Posterior vena cava (tissue), 2 donors: Measurements from ENCODE around the gene PRRG4. TPM values are rescaled to one million over a fixed set of nuclear protein-coding genes. Genes with fewer than 3 reads are reported as not detected.
"Not testable (repeated sequence)": the region's sequence is repeated elsewhere in the genome, so short reads cannot be mapped to it uniquely, and the experiment has no call there.

Experiments
- DNase-seq: peaks from one replicate; pipeline ENCODE4 v3.0.0-alpha.2; 2020; ENCODE audit warnings: low spot score
- intact Hi-C, 2 donors: fragments of 100-400 bp; cut with DNase I; formaldehyde crosslinking; loops; one replicate each; pipeline versions ENCODE4 v1.14.1 to v1.14.2; 2022 to 2023
- total RNA-seq, 2 donors: library from RNA; stranded (reverse); fragmentation: NEBNext Ultra II Directional; extraction: Animal tissue kit (Norgen Biotek cat#: 25700); gene quantifications; one replicate each; pipeline ENCODE4 v1.2.1, GENCODE V29; 2021
- donor health status: DM: yes; HTN: yes; CAD: no.
- donor health status: DM: yes; HTN: yes; CAD: no.

PRRG4 gene
- total RNA-seq, 2 donors from 2014 or later: 0.81 to 0.83 TPM

- no peak for DNase-seq
- intact Hi-C loops: no loop called here
These were observed 2.5 kb upstream of the PRRG4 start for GRCh38 chr11:32827276-32827675.

DNA sequence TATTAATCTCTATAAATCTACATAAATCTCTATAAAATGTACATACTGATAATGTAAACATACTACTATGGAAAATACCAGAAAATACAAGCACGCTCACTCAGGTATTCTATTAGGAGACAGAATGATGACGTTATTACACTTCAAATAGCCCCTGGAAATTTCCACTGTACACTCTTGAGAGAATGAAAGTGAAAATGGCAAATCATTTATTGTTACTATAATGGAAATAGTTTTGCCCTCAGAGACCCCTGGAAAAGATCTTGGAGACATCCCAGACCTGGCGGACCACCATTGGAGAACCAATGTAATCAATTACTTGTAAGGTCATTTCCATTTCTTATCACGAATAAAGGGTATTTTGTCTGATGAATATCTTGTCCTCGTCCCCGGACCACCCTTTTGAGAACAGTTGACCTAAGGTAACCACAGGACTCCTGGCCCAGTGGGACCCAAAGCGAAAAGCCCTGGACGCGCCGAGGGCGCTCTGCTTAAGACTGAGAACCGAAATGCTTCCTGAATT, 509 bp upstream of the PRRG4 start:
- intact Hi-C loops: no loop called here
- no peak for DNase-seq

DNA sequence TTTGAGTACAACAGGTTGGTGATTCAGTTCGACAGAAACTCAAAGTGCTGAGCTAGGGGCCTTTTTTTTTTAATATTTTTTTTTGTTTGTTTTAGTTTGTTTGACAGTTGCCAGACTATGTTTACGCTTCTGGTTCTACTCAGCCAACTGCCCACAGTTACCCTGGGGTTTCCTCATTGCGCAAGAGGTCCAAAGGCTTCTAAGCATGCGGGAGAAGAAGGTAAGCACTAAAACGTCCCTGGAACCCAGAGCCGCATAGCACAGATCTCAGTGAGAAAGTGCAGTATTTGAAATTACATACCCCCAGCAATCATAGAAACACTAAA, 649 bp downstream of the PRRG4 start:
- intact Hi-C loops: no loop called here
- no peak for DNase-seq

GRCh38 chr11:32830796-32831195, 1.1 kb downstream of the PRRG4 start:
- intact Hi-C loops: no loop called here
- no peak for DNase-seq

- DNase-seq: no peak
- intact Hi-C loops: no loop called here
These were observed 1.5 kb downstream of the PRRG4 start for GRCh38 chr11:32831221-32831620.

- intact Hi-C loops: no loop called here
These were observed 4.2 kb downstream of the PRRG4 start for GRCh38 chr11:32833921-32834320.

DNA sequence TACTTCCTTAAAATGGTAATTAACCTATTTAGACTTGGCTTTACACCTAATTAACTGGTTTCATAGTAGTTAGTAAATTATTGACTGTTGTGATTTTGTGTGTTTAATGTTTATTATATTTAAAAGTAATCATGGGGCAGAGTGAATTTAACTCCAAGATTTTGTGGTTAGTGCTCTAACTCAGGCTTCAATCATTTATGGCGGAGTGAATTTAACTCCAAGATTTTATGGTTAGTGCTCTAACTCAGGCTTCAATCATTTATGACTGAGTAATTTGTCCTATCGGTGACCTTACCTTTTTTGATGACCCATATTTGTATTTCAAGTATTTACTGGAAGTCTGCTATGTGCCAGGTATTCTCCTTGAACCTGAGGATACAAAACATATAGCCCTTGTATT, 7.2 kb downstream of the PRRG4 start:
- intact Hi-C loops: no loop called here
- DNase-seq: no peak

More at GRCh38 chr11:32833921-32834320, 4.2 kb downstream of the PRRG4 start:
- no peak for DNase-seq

GRCh38 chr11:32838505-32839274, 9.0 kb downstream of the PRRG4 start:
- intact Hi-C loops: no loop called here
- no peak for DNase-seq

- intact Hi-C loops: no loop called here
- DNase-seq: no peak
These were observed 9.6 kb downstream of the PRRG4 start for GRCh38 chr11:32839308-32839707.

GRCh38 chr11:32840587-32840986, 10.9 kb downstream of the PRRG4 start:
- no peak for DNase-seq
- intact Hi-C loops: no loop called here

- intact Hi-C loops: no loop called here
- no peak for DNase-seq
These were observed 13.8 kb downstream of the PRRG4 start for GRCh38 chr11:32843544-32843943.

GRCh38 chr11:32847511-32847910, 17.8 kb downstream of the PRRG4 start:
- intact Hi-C loops: no loop called here
- DNase-seq: no peak

DNA sequence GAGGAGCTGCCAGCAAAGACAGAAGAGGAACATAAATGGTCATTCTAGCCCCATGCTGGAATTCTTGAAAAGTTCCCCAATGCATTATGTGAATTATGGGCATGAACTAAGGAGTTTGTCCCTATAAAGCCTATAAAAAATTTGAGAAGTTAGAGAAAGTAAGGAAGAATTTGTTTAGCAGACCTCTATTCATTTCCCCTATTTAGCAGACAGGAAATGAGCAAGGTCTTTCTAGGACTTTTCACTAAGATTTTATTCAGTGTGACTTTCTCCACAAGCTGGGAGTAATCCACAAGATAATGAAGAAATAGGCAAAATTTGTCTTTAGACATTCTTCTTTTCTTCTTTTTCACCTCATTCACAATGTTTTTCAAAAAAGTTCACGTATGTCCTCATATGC, 20.0 kb downstream of the PRRG4 start:
- no peak for DNase-seq
- intact Hi-C loops: no loop called here

GRCh38 chr11:32851251-32851650, 21.5 kb downstream of the PRRG4 start:
- DNase-seq: no peak
- intact Hi-C loops: no loop called here

DNA sequence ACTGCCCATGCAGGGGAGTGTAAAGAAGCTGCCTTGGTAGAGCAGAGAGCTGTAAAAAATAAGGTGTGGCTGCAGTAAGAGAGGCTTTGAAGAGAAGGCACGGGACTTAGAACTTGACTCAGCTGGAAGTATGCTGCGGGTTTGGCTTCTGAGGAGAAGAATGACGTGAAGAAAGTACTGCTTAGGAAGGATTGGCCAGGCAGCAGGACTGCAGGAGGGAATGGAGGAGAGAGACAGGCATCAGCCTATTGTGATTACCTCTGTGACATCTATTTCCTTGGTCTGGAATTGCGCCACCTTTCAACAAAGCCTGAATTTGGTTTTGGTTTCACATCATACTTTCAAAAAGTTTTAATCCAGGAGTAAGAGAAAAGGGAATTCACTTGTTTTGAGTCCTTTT, 22.5 kb downstream of the PRRG4 start:
- no peak for DNase-seq
- intact Hi-C loops: no loop called here

GRCh38 chr11:32855601-32856000, 25.9 kb downstream of the PRRG4 start:
- no peak for DNase-seq
- intact Hi-C loops: no loop called here

GRCh38 chr11:32858731-32859130, 29.0 kb downstream of the PRRG4 start:
- intact Hi-C loops: no loop called here

DNA sequence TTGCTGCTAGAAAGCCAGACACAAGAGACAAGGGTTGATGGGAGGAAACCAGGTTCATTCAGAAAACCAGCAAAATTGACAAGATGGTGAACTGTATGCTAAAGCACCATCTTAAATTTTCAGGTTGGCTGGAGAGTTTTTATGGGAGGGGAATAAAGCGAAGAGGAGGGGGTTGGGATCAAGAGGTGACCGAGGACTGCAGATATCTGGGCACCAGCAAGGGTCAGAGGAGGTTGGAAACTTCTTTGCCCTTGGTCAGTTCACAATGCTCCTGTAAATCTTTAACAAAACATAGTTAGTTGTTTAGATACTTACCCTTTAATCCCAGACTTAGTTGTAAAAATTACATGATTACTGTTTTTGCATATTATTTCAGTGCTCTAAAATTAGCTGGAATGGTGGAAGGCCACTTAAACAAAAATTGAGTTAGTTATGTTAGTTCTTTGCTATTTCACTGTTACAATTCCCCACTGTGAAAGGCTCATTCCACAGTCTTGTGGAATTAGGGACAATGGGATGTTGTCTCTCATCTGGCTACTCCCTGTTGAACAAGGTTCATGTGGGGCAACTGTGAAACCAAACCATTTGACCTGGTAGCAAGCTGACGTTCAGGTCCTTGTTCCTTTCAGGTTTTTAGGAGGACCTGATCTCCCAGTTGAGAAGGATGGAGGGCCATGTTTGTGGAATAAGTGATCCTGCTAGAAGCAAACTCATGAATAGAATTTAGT, 32.3 kb downstream of the PRRG4 start:
- intact Hi-C loops: no loop called here
- no peak for DNase-seq

More at GRCh38 chr11:32858731-32859130, 29.0 kb downstream of the PRRG4 start:
- DNase-seq: no peak

- intact Hi-C loops: no loop called here
- no peak for DNase-seq
These were observed 34.8 kb downstream of the PRRG4 start for GRCh38 chr11:32864555-32864954.

DNA sequence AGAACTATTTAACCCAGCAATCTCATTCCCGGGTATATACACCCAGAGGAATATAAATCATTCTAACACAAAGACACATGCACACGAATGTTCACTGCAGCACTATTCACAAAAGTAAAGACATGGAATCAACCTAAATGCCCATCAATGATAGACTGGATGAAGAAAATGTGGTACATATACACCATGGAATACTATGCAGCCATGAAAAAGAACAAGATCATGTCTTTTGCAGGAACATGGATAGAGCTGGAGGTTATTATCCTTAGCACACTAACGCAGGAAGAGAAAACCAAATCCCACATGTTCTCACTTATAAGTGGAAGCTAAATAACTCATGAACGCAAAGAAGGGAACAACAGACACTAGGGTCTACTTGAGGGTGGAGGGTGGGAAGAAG, 39.0 kb downstream of the PRRG4 start:
- intact Hi-C loops: not testable (repeated sequence)

DNA sequence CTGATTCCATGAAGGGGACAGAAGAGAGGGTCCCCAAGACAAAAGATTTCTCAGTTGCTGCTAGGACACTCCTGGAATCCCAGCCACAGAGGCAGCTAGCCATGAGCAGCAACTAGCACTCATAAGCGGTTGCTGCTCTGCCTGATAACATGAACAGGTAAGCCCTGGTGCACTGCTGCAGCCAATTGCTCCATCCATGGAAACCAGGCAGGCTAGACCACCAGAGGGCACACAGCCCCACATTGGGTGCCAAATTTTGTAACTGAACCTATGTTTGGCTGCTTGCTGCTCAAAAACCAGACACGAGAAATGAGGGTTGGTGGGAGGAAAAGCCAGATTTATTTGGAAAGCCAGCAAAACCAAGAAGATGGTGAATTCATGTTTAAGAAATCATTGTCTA, 40.9 kb downstream of the PRRG4 start:
- no peak for DNase-seq
- intact Hi-C loops: no loop called here

More for the DNA sequence above, 39.0 kb downstream of the PRRG4 start:
- DNase-seq: not testable (repeated sequence)
